ENCODE data around the gene KIRREL3.

Gene KIRREL3

GRCh38 chr11:126601550-126602215, 398.9 kb downstream of the KIRREL3 start:
- DNase-seq (ENCODE audit: low read depth in 2 of 2): no peak

GRCh38 chr11:126601136-126601535, 399.4 kb downstream of the KIRREL3 start:
- DNase-seq (ENCODE audit: low read depth in 2 of 2): no peak

GRCh38 chr11:126599217-126599897, 401.2 kb downstream of the KIRREL3 start:
- no peak for DNase-seq (ENCODE audit: low read depth in 2 of 2)

- no peak for DNase-seq (ENCODE audit: low read depth in 2 of 2)
These were observed 402.0 kb downstream of the KIRREL3 start for GRCh38 chr11:126598344-126599216.

DNA sequence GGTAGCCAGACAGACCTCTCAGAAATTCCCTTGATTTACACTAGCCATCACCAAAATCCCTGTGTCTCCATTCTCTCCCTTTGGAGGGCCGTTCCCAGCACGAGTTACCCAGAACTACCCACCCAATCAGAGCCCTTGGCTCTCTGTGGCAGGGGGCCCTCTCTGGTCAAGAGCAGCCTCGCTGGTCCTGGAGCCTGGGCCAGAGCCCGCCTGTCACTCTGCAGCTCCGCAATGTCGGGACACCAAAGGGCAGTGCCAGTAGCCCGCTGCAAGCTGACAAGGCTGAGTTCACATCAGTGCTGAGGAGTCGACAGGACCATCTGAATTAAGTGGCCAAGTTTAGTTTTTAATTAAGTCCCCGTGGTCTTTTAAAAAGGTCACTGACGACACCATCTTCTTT, 403.5 kb downstream of the KIRREL3 start:
- no peak for DNase-seq (ENCODE audit: low read depth in 2 of 2)

- DNase-seq (ENCODE audit: low read depth in 2 of 2): no peak
These were observed 404.1 kb downstream of the KIRREL3 start for GRCh38 chr11:126596474-126596873.

- no peak for DNase-seq (ENCODE audit: low read depth in 2 of 2)
These were observed 405.0 kb downstream of the KIRREL3 start for GRCh38 chr11:126595560-126595959.

- no peak for DNase-seq (ENCODE audit: low read depth in 2 of 2)
These were observed 405.6 kb downstream of the KIRREL3 start for GRCh38 chr11:126594921-126595367.

DNA sequence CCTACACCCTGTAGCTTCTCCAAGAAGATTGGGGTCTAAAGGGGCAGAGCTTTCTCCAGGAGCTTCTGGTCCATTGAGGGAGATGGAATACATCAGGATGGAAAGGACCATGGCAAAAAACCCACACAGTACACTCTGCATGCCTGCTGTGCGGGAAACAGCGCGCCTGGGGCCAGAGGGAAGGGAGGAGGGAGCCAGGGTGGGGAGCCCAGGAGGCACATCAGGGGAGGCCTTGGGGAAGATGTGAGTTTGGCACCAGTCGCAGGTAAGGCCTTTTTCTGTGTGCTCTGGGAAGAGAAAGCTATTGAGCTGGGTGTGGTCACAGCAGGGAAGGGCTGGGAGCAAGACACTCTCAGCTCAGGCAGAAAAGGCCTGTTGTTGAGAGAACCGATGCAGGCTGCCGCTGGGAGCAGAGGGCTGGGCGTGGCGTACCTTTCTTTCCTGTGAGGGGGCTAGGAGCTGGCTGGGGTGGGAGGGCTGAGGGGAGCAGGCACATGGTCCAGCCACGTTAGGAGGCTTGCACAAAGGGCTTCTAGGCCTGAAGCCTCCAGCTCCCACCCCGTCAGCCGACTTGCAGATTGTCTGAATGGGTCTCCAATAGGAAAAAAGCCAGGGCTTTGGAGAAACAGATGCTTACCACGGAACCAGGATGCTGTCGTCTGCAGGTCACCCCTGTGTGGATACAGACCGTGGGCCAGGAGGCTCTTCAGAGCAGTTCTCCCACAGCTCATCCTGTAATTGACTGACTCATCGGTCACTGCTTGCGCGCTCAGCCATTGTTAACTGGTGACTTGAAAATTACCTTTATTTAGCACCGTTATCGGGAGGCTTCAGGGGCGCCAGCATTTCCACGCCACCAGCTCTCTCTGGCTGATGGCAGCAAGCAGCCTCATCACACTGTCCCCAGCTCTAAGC, 407.8 kb downstream of the KIRREL3 start:
- DNase-seq (ENCODE audit: low read depth in 2 of 2): no peak

GRCh38 chr11:126591966-126592489, 408.5 kb downstream of the KIRREL3 start:
- no peak for DNase-seq (ENCODE audit: low read depth in 2 of 2)

DNA sequence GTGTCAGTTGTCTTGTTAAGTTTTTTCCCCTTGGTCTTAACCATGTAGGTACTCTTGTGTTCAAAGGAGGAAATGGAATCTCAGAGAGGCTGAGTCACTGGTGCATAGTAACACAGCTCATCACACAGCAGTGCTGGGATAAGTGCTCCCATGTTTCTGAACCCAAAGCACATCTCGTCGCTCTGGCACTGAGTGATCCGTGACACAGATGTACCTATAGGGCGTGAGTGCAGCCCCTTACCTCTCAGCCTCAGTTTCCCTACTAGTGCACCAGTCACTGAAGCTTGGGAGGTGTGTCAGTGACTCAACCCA, 411.1 kb downstream of the KIRREL3 start:
- no peak for DNase-seq (ENCODE audit: low read depth in 2 of 2)

- DNase-seq (ENCODE audit: low read depth in 2 of 2): no peak
These were observed 411.7 kb downstream of the KIRREL3 start for GRCh38 chr11:126588630-126589491.

GRCh38 chr11:126587541-126587940, 413.0 kb downstream of the KIRREL3 start:
- DNase-seq (ENCODE audit: low read depth in 2 of 2): no peak

- DNase-seq (ENCODE audit: low read depth in 2 of 2): no peak
These were observed 414.6 kb downstream of the KIRREL3 start for GRCh38 chr11:126585774-126586491.

GRCh38 chr11:126585388-126585773, 415.2 kb downstream of the KIRREL3 start:
- no peak for DNase-seq (ENCODE audit: low read depth in 2 of 2)

- no peak for DNase-seq (ENCODE audit: low read depth in 2 of 2)
These were observed 416.8 kb downstream of the KIRREL3 start for GRCh38 chr11:126583594-126584427.

DNA sequence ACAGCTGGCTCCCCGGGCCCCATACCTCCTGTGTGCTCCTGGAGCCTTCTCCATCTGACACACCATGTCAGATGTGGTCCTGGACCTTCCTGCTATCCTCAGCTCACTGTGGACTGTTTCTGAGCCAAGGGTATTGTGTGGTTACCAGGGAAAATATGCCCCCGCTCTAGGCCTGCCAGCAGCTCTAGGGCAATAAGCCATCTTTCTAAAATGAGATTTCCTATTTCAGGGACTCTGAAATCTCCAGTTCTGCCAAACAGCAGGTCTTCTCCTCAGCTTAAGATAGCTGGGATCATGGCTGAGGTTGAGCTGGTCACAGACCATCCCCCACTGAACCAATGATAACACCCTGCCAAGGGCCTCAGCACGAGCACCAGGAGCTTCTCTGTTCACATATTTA, 417.5 kb downstream of the KIRREL3 start:
- DNase-seq (ENCODE audit: low read depth in 2 of 2): no peak

DNA sequence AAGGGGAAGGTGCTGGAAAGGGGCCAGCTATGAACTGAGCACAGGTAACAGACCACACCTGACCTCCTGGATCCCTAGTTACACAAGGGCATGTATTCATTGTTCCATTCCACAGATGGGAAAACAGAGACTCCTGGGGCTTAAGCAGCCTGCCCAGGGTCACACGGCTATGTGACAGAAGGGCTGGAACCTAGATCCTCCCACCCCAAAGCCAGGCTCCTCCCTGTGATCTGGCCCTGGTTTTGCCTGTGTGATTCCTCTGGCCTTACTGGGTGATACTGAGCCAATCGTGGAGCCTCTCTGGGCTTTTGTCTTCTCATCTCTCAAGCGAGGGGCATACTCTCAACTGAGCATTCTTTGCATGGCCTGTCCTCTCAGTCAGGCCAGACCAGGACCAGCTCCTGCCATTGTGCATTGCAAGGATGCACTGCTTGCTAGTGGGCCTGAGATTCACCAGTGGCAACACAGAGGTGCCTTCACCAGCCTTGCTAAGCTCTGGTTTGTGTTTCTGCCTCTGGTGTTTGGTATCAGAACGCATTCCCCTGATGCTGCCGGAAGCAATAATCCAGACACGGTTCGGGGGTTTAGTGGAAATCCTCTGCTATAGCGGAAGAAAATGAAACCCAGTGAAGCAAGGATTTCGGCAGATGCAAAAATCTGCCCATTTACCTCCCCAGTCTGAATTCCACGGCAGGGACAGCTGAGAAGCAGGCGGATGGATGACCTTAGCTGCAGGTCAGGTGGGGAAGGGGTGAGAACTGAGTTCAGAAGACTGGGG, 418.5 kb downstream of the KIRREL3 start:
- no peak for DNase-seq (ENCODE audit: low read depth in 2 of 2)
